ENCODE measurements around the gene TIGAR. TPM values are rescaled to one million over a fixed set of nuclear protein-coding genes. Genes with fewer than 3 reads are reported as not detected.

The TIGAR gene
- total and polyA plus RNA-seq, 2 donors (not counting 1 experiment from before 2014, with no cell fraction given), result 2.3 to 6.6 TPM

DNA sequence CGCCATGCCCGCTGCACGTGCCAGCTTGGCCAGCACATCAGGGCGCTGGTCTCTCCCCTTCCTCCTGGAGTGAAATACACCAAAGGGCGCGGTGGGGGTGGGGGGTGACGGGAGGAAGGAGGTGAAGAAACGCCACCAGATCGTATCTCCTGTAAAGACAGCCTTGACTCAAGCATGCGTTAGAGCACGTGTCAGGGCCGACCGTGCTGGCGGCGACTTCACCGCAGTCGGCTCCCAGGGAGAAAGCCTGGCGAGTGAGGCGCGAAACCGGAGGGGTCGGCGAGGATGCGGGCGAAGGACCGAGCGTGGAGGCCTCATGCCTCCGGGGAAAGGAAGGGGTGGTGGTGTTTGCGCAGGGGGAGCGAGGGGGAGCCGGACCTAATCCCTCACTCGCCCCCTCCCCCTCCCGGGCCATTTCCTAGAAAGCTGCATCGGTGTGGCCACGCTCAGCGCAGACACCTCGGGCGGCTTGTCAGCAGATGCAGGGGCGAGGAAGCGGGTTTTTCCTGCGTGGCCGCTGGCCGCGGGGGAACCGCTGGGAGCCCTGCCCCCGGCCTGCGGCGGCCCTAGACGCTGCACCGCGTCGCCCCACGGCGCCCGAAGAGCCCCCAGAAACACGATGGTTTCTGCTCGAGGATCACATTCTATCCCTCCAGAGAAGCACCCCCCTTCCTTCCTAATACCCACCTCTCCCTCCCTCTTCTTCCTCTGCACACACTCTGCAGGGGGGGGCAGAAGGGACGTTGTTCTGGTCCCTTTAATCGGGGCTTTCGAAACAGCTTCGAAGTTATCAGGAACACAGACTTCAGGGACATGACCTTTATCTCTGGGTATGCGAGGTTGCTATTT, 48.4 kb upstream of the TIGAR start:
- H4K20me1 ChIP-seq (ENCODE audit: control insufficient read depth, insufficient read depth, low read length, poor library complexity, severe bottlenecking), result no peaks in the 10 kb centered on the region
- ATAC-seq (ENCODE audit: low read depth) (peak; percentile 2), DNase-seq (no peak)
- H2AFZ ChIP-seq (ENCODE audit: insufficient read depth, low read depth, low read length, poor library complexity, severe bottlenecking), result peak overlapping the region; percentile 74
- H3K27me3 Mint-ChIP-seq, result no peaks in the 10 kb centered on the region
- peaks cover 46% of the 10 kb centered on the region for H3K4me1 Mint-ChIP-seq
- H3K9me3 Mint-ChIP-seq (ENCODE audit: insufficient read depth), result no peaks in the 10 kb centered on the region
- H3K4me3 ChIP-seq (ENCODE audit: control extremely low read depth in 1 of 5, extremely low read depth in 1 of 5, insufficient read depth in 1 of 5, low read depth in 2 of 5, low read length in 4 of 5), result peak overlapping the region; percentile 75 to 90 (median 82)
- ChIA-PET CTCF (interaction anchor here (0.9 to 12.6 kb wide), 12 partner anchors 11 to 386 kb away, joined by 3 to 396 read pairs (median 4); no protein-coding TSS in a partner anchor), POLR2A (interaction anchor here (0.6 to 3.9 kb wide), 8 partner anchors 48 to 399 kb away, joined by 3 to 28 read pairs (median 6); partner anchors contain the start of gene PARP11)
- peak overlapping the region; percentile 97 to 99 for H3K27ac ChIP-seq (ENCODE audit: low read length in 2 of 2)
- peak overlapping the region; percentile 97 for H3K27ac Mint-ChIP-seq
- peak overlapping the region; percentile 99 for H3K4me3 Mint-ChIP-seq
- intact Hi-C loops (cut with micrococcal nuclease), result loop anchor here (1.0 to 10.0 kb wide), 4 partner anchors 48 to 968 kb away; no protein-coding TSS in a partner anchor
- under 1% methylated on average over 48 of the region's 62 CpGs for WGBS (ENCODE audit: insufficient coverage)
- peaks cover 0 to 10% of the 10 kb centered on the region in 2 experiments for H3K36me3 ChIP-seq (replicated peaks in 1 of 2; ENCODE audit: control extremely low read depth in 1 of 2, control insufficient read depth in 1 of 2, extremely low read depth in 1 of 2, insufficient read depth in 2 of 2, low read length in 1 of 2)
- peaks cover 25 to 58% of the 10 kb centered on the region in 2 donors for H3K4me1 ChIP-seq (ENCODE audit: control insufficient read depth in 2 of 2, insufficient read depth in 2 of 2, low read length in 2 of 2)
- no peaks in the 10 kb centered on the region for H3K27me3 ChIP-seq (replicated peaks in 1 of 4; ENCODE audit: control extremely low read depth in 1 of 4, control insufficient read depth in 3 of 4, insufficient read depth in 4 of 4, low read length in 3 of 4)
- peak overlapping the region; percentile 79 for H3K4me2 ChIP-seq (replicated peaks; ENCODE audit: low read depth, low read length, poor library complexity, severe bottlenecking)
- peaks cover 25% of the 10 kb centered on the region for H3K79me2 ChIP-seq (ENCODE audit: control insufficient read depth, insufficient read depth, low read length)
- TF ChIP-seq, protein P1, sequence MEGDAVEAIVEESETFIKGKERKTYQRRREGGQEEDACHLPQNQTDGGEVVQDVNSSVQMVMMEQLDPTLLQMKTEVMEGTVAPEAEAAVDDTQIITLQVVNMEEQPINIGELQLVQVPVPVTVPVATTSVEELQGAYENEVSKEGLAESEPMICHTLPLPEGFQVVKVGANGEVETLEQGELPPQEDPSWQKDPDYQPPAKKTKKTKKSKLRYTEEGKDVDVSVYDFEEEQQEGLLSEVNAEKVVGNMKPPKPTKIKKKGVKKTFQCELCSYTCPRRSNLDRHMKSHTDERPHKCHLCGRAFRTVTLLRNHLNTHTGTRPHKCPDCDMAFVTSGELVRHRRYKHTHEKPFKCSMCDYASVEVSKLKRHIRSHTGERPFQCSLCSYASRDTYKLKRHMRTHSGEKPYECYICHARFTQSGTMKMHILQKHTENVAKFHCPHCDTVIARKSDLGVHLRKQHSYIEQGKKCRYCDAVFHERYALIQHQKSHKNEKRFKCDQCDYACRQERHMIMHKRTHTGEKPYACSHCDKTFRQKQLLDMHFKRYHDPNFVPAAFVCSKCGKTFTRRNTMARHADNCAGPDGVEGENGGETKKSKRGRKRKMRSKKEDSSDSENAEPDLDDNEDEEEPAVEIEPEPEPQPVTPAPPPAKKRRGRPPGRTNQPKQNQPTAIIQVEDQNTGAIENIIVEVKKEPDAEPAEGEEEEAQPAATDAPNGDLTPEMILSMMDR (IDR thresholded peaks at IDR 0.05), result no peak
- TF ChIP-seq EZH2 (IDR thresholded peaks at IDR 0.05; ENCODE audit: borderline replicate concordance, insufficient read depth, low read depth, low read length, poor library complexity, severe bottlenecking), result no peak
- H3K9ac ChIP-seq (ENCODE audit: low read length), result peak overlapping the region; percentile 91
- H3K9me3 ChIP-seq (ENCODE audit: control extremely low read depth in 1 of 3, control insufficient read depth in 2 of 3, insufficient read depth in 1 of 3, low read length in 2 of 3), result no peaks in the 10 kb centered on the region
